Stimulated activated CD8-positive, alpha-beta memory T cell treated with anti-CD3 and anti-CD28 coated beads, Interleukin-12 subunit alpha, Interleukin-12 subunit beta, amount 100 ng/mL, for 24 hours (primary cell): ENCODE results near the gene FRMD3.
"Not testable (repeated sequence)": the region's sequence is repeated elsewhere in the genome, so short reads cannot be mapped to it uniquely, and the experiment has no call there.

Source experiments
- DNase-seq: peaks from one replicate; pipeline ENCODE4 v3.0.0-alpha.2; 2020; ENCODE audit errors: extremely low read depth

The FRMD3 gene

GRCh38 chr9:83523684-83524083 lies 14.5 kb downstream of the FRMD3 start:
- DNase-seq, result no peak

- no peak for DNase-seq
Observed at GRCh38 chr9:83521411-83521810, 16.8 kb downstream of the FRMD3 start.

DNA sequence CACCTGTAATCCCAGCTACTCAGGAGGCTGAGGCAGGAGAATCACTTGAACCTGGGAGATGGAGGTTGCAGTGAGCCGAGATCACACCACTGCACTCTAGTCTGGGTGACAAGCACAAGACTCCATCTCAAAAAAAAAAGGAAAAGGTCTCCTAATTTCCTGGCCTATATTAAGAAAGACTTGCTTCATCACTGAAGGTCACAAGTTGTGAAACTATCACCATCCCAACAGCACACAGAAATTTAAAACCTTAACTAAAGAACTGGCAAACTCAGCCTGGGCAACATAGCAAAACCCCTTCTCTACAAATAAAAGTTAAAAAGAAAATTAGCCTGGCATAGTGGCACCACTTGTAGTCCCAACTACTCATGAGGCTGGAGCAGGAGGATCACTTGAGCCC lies 17.2 kb downstream of the FRMD3 start:
- DNase-seq, result no peak

DNA sequence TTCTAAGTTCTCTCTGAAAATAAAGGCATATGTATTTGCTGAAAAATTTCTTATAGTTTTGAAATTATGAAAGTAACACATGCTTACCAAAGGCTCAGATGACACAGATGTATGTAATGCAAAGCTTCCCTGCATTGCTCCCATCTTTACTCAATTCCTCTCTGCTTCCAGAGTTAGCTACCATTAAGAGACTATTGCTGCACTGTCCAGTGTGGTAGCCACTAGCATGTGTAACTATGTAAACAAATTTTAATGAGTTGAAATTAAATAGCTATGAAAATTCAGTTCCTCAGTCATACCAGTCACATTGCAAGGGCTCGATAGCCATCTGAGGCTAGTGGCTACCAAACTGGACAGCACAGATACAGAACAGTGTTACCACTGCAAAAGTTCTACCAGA lies 17.9 kb downstream of the FRMD3 start:
- no peak for DNase-seq

- not testable (repeated sequence) for DNase-seq
Observed at GRCh38 chr9:83517980-83518379, 20.2 kb downstream of the FRMD3 start.

DNA sequence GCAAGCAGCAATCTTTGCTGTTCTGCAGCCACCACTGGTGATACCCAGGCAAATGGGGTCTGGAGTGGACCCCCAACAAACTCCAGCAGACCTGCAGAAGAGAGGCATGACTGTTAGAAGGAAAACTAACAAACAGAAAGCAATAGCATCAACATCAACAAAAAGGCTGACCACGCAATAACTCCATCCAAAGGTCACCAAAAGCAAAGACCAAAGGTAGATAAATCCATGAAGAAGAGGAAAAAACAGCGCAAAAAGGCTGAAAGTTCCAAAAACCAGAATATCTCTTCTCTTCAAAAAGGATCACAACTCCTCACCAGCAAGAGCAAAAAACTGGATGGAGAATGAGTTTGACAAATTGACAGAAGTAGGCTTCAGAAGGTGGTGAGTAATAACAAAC lies 23.4 kb downstream of the FRMD3 start:
- no peak for DNase-seq

DNA sequence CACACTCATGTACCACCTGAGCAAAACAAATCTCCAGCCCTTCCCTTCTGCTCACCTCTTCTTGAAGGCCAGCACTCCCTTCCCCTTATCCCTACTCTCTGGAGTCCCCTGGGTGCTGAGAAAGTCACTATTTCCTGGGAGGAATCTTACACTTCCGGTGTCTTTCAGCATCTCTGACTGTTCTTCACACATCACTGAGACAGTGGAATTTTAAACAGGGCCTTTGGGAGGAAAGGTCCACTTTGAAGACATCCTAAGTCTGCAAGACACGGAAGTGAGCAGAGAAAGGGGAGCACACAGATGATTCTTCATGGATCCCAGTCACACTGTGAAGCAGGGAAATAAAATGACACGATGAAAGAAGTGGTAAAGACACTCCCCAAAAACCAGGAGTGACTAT lies 25.6 kb downstream of the FRMD3 start:
- no peak for DNase-seq

DNA sequence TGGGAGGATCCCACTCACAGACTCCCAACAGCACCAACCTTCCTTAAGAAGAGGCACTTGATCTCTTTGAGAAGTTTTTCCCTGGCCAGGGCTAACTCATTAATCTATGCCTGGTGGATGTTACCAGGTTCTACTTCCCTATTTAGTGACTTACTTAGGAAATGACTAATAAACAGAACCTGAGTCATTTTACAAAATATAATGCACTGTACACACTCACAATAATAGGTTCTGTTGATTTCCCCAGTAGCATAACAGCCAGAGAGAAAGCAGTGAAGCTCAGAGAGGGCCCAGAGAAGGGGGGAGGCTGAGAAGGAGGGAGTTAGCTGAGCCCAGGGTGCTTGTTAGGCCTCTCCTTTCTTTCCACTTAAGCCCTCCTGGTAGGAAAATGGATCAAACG lies 27.1 kb downstream of the FRMD3 start:
- no peak for DNase-seq

DNA sequence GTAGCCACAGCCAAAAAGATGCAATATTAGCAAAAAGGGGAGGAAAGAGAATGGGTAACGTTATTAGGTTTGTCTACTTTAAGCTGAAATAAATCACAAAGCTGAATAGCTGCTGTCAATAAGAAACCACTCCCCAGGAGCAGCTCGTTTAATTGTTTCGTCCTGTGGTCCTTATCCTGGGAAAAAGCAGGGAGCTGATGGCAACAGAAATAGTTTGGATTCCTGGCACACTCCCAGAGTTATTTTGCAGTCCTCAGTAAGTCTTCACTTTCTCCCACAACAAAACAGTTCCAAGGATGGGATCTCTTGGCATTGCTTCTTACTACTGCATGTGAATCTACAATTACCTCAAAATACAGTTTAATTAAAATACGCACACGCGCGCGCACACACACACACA lies 28.8 kb downstream of the FRMD3 start:
- DNase-seq, result no peak

DNA sequence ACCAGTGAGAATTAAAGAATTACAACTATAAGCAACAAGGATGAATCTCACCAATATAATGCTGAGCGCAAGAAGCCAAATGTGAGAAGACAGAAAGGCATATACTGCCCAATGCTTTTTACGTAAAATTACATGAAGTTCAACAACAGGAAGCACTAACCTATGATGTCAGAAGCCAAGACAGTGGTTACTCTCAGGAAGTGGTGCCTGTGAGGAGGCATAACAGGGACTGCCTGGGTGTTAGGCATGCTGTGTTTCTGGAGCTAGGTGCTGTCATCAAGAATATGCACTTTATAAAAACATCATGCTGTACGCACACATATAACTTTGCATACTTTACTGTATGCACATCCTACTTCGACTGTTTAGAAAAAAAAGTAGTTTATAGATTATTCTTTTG lies 30.1 kb downstream of the FRMD3 start:
- no peak for DNase-seq

DNA sequence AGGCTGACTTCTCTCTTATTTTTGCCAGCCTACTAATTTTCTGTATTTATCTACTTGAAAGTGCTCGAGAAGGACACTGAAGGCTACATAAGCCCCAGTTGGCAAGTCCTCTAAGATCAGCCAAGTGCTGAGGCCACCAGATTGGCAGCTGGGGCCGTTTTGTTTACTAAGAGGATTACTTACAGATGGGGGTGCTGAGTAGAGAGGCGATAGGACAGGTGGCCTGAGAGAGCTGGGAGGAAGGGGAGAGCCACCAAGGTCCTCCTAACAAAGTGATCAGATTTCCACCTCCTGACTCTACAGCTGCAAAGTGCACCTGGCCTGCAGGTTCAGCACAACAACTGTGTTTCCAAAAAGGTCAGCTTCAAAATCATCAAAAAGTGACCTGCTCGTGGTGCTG lies 32.9 kb downstream of the FRMD3 start:
- DNase-seq, result no peak

DNA sequence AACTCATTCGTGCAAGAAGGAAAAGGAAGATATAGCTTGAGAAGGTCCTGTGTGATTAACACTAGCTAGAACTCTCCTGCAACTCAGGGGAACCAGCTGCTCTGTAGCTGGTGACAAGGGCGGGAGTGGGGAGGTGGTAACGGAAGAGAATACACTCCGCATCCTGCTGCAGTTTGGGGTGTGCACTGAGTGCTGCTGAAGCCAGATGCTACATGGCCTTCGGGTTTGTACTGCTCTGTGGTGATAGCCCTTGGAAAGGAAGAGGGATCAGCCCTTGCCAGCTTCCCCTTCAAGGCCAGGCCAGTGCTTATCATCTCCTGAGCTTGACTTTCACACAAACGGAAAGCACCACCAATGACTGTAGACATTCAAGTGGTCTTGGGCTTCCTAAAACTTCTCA lies 34.3 kb downstream of the FRMD3 start:
- no peak for DNase-seq

- DNase-seq, result no peak
Observed at GRCh38 chr9:83501565-83501964, 36.6 kb downstream of the FRMD3 start.

DNA sequence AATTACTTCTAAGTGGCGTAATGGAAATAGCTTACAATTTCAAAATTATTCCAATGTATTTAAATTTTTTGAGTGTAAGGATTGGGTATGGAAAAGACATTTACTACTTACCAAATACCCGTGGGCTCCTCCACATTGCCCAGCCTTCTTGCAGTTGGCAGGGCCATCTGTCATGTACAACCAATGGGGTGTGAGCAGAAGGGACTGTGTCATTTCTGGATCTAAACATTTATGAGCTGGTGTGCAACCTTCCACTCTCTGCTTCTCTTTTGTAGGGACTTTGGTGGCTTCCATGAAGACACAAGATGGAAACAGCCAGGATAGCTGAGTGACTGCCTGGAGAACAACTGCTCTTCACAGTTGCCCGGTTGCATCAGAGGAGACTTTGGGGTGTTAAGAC lies 40.8 kb downstream of the FRMD3 start:
- no peak for DNase-seq

DNA sequence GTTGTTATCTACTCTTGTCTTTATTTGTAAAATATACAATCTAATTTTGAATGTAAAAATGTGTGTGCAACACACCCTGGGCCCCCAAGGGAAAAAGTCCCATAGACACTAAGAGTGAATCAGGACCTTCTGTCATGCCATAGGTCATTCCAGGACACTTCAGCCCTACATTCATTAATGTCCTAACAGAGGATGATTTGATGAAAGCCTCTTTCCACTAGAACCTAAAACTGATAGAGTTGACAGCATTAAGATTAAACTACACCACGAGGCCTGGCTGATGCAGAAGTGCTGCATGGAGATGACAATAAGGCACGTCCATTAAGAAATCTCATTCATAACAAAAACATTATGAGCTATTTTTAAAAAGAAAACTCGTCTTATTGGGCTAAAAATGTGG lies 46.2 kb downstream of the FRMD3 start:
- no peak for DNase-seq

DNA sequence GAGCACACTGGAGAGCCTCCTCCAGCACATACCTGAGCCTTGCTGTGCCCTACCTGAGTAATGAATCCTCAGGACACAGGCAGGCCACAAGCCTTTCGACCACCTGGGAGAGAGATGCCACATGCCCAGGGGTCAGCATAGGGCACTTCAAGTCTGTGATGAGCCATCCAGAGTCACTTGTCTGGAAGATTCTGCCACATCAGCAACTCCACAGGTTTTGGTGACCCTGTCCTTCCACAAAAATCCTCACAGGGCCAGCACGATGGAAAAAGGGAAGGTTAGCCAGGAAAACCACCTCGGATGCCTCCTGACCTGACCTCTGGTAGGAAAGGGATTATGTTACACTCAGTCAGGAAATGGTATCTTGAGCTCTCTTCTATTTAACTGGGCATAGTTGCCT lies 46.8 kb downstream of the FRMD3 start:
- no peak for DNase-seq

- no peak for DNase-seq
Observed at GRCh38 chr9:83489961-83490360, 48.2 kb downstream of the FRMD3 start.

GRCh38 chr9:83484990-83485389 lies 53.2 kb downstream of the FRMD3 start:
- DNase-seq, result no peak

DNA sequence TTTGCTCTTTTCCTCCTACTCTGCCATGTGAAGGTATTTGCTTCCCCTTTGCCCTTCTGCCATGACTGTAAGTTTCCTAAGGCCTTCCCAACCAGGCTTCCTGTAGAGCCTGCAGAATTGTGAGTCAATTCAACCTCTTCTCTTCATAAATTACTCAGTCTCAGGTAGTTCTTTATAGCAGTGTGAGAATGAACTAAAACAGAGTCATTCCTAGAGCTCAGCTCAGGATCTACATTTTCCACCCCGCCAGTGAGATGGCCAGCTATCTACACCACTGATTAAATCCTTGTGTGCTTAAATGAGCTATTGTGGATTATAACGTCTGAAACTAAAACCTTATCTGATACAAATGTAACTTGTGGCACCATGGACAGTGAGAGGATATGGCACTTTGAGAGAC lies 55.0 kb downstream of the FRMD3 start:
- no peak for DNase-seq

DNA sequence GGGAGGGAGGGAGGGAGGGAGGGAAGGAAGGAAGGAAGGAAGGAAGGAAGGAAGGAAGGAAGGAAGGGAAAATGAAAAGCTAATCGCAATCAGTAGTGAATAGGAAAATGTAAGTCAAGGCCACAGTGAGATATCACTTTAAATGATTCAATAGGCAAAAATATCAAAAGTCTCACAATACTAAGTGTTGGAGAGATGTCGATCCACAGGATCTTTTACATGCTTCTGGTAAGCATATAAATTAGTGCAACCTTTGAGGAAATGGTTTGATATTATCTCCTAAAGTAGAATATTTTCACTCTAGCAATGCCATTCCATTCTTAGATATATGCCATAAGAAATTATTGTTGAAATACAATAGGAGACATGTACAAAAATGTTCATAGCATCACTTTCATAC lies 58.4 kb downstream of the FRMD3 start:
- DNase-seq, result no peak

DNA sequence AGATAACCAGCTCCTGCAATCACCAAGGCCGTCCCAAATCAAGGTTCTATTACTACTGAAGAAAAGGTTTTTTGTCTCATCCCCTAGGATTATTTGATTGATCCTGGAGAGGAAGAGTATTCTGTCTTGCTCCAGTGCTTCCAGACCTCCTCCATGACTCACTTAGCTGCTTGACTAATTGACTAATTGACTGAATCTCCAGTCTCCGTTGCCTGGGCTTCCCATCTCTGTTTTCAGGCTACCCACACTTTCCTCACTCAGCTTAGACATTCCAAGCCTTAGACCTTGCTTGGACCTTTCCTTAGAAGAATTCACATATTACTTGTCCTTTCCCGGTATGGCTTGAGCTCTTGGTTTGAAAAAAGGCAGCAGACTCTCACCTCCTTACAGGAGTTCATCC lies 60.6 kb downstream of the FRMD3 start:
- DNase-seq, result no peak

DNA sequence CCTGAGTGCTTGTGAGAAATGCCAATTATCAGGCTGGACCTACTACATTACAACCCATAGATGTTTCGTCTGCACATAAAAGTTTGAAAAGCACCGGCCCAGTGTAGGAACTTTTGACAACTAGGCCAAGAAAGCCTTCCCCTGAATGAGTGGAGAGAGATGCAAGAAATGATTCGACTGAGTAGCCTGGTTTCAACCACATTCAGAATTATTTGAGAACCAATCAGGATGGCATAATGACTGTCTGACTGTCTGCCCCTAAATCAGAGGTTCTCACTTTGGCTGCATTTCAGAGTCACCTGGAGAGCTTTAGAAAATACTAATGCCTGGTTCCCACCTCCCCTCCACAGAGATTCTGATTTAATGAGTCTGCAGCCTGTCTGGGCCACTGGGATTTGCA lies 61.1 kb downstream of the FRMD3 start:
- DNase-seq, result no peak

DNA sequence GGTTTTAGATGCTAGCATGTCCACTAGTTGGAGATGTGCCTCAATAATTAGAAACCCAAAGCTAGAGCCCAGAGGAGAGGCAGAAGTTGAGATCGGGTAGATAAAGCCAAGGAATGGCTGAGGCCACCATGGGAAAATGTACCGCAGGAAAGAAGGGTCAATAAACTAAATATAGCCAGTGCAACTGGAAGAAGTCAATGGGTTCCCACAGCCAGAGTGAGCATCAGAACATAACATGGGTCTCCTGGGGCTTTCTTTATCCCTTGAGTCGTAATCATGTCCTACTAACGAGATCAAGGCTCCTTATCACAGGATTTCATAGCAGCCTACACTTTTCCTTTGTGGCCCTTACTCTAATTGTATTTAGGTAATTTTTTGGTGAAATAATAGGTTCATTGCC lies 61.7 kb downstream of the FRMD3 start:
- no peak for DNase-seq

DNA sequence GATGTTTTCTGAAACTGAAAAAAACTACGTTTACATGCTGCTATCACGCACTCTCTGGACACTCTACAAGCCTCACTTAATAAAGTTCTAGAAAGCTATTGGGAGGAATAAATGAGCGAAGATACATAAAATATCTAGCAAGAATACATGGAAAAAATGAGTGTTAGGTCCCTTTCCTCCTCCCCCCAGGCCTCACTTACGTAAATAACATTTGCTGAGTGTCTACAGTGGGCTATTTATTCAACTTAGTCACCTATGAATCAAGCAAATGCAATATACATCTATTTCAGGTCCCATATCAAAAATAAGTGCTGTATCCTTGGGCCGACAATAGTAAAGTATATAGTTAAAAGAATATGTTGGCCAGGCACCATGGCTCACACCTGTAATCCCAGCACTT lies 62.5 kb downstream of the FRMD3 start:
- DNase-seq, result no peak

- DNase-seq, result no peak
Observed at GRCh38 chr9:83474631-83475030, 63.6 kb downstream of the FRMD3 start.
